22Rv1 (cell line): ENCODE measurements around the gene MN1.

Experiments used
- H3K27ac ChIP-seq: fragments of 450-650 bp; 2 replicates; pipeline ENCODE4 v1.5.1; 2017
- ZFX ChIP-seq: fragments of 450-650 bp; IDR thresholded peaks from 2 replicates; pipeline ENCODE4 v1.6.1; 2017; ENCODE audit warnings: antibody characterized with exemption, borderline replicate concordance
- TF ChIP-seq, protein P1 (sequence below): fragments of 450-650 bp; IDR thresholded peaks from 2 replicates; pipeline ENCODE4 v1.5.1; 2017; ENCODE audit warnings: mild to moderate bottlenecking

Gene MN1

DNA sequence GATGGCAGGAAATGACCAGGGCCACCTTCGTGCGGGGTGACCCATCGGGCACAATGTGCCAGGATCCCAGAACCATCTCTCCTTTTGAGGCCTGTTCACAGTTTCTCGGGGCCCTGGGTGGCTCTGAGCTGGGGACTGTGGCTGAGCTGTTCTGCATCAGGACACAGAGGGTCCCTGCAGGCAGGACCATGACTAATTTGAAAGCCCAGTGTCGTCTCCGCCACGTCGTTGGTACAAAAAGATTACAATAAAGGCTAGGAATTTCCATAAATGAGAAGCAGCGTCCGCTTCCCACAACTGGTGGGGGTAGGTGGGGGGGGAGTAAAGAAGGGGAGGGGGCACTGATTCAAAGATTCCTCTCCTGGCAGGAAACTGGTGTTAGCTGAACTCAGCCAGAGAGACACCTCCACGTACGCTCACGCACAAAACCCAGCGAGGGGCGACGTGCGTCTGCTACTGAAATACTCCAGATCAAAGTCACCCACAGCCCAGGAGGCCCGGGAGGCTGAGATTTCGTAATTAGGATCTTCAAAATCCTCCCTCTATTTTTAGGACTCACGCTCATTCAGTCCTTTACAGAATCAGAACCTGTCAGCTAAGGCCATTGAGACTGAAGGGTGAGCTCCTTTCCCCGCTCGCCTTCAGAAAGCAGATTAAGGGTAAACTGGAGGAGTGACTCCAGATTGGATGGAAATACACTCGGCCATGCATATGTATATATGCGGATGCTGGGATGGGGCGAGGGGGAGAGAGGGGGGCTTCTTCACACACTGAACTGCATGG is 11.0 kb downstream of the MN1 start:
- H3K27ac ChIP-seq: no peak overlapping the region
- TF ChIP-seq, protein P1, sequence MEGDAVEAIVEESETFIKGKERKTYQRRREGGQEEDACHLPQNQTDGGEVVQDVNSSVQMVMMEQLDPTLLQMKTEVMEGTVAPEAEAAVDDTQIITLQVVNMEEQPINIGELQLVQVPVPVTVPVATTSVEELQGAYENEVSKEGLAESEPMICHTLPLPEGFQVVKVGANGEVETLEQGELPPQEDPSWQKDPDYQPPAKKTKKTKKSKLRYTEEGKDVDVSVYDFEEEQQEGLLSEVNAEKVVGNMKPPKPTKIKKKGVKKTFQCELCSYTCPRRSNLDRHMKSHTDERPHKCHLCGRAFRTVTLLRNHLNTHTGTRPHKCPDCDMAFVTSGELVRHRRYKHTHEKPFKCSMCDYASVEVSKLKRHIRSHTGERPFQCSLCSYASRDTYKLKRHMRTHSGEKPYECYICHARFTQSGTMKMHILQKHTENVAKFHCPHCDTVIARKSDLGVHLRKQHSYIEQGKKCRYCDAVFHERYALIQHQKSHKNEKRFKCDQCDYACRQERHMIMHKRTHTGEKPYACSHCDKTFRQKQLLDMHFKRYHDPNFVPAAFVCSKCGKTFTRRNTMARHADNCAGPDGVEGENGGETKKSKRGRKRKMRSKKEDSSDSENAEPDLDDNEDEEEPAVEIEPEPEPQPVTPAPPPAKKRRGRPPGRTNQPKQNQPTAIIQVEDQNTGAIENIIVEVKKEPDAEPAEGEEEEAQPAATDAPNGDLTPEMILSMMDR: no peak
- TF ChIP-seq ZFX: no peak

- H3K27ac ChIP-seq: no peak overlapping the region
- no peak for TF ChIP-seq ZFX
- TF ChIP-seq, protein P1: no peak
Observed at GRCh38 chr22:27788500-27789288, 12.9 kb downstream of the MN1 start.

GRCh38 chr22:27786965-27787364 is 14.6 kb downstream of the MN1 start:
- TF ChIP-seq, protein P1: no peak
- TF ChIP-seq ZFX: no peak
- H3K27ac ChIP-seq: no peak overlapping the region

DNA sequence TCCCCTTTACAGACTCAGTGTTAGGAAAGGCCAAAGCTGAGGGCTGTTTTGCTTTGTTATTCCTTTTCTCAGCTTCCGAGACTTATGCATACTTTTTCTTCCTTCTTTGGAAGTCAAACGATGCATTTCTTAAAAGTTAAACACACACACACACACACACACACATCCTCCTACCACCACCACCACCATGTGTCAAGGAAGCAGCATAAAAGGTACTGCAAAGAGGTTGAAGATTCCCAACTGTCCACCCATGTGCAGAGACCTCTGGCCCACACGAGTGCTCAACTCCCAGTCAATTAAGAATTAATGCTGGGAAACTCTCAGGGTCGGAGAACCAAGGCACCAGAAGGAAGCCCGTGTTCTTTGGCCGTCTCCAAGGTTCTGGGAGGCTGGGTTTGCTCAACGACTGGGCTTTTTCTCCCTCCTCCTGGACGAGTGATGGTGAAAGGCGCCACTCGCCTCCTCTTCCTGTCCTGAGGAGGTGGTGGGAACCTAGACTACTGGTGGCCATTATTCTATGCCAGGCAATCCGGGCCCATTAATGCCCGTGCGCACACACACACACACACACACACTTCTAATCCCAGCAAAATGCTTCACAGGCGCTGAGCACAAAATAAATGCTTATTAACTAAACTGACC is 15.1 kb downstream of the MN1 start:
- H3K27ac ChIP-seq: no peak overlapping the region
- TF ChIP-seq ZFX: no peak
- TF ChIP-seq, protein P1: no peak

DNA sequence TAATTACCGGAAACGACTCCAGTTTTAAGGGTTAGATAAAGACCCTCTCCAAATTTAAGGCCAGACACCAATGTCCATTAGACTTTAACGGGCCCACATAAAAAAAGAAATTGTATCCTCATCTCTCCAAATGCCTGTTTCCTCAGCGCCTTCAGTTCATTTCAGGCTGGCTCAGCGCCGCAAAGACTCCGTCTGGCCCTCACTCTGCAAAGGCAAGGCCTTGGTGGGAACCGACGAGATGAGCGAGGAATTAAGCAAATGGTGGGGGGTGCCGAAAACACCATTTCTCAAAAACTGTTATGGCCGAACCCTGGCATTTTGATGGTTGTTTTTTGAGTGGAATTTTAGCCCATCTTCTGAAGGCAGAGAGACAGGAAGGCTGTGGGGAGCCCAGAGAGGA is 15.7 kb downstream of the MN1 start:
- H3K27ac ChIP-seq: no peak overlapping the region

GRCh38 chr22:27784120-27784475 is 17.5 kb downstream of the MN1 start:
- TF ChIP-seq, protein P1: no peak
- no peak for TF ChIP-seq ZFX
- H3K27ac ChIP-seq: no peak overlapping the region

More for the DNA sequence above, 15.7 kb downstream of the MN1 start:
- TF ChIP-seq ZFX: no peak
- TF ChIP-seq, protein P1: no peak
